Stimulated activated CD4-positive, alpha-beta T cell treated with anti-CD3 and anti-CD28 coated beads, Interleukin-15, amount 100 ng/mL, for 48 hours (primary cell): ENCODE measurements around the gene DHRS4L2.
"Not testable (repeated sequence)": the region's sequence is repeated elsewhere in the genome, so short reads cannot be mapped to it uniquely, and the experiment has no call there.

ENCODE experiments used
- DNase-seq, 2 donors: peaks; one replicate each; pipeline ENCODE4 v3.0.0-alpha.2; 2020; ENCODE audit warnings: low read depth in 2 of 2

Gene DHRS4L2

DNA sequence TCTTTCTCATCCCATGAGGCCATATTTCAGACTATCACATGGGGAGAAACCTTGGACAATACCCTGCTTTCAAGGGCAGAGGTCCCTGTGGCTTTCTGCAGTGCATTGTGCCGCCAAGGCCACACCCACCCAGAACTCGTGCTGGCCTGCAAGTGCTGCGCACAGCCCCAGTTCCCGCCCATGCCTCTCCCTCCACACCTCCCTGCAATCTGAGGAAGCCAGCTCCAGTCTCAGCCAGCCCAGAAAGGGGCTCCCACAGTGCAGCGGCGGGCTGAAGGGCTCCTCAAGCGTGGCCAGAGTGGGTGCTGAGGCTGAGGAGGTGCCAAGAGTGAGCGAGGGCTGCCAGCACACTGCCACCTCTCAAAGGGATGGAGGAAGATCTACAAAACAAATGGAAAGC is 15.6 kb upstream of the DHRS4L2 start:
- DNase-seq = not testable (repeated sequence)

DNA sequence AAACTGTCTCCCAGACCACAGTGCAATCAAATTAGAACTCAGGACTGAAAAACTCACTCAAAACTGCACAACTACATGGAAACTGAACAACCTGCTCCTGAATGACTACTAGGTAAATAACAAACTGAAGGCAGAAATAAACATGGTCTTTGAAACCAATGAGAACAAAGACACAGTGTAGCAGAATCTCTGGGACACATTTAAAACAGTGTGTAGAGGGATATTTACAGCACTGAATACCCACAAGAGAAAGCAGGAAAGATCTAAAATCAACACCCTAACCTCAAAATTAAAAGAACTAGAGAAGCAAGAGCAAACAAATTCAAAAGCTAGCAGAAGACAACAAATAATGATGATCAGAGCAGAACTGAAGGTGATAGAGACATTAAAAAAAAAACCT is 14.7 kb upstream of the DHRS4L2 start:
- DNase-seq = not testable (repeated sequence)

- not testable (repeated sequence) for DNase-seq
These were observed 11.5 kb upstream of the DHRS4L2 start for GRCh38 chr14:23977208-23977607.

DNA sequence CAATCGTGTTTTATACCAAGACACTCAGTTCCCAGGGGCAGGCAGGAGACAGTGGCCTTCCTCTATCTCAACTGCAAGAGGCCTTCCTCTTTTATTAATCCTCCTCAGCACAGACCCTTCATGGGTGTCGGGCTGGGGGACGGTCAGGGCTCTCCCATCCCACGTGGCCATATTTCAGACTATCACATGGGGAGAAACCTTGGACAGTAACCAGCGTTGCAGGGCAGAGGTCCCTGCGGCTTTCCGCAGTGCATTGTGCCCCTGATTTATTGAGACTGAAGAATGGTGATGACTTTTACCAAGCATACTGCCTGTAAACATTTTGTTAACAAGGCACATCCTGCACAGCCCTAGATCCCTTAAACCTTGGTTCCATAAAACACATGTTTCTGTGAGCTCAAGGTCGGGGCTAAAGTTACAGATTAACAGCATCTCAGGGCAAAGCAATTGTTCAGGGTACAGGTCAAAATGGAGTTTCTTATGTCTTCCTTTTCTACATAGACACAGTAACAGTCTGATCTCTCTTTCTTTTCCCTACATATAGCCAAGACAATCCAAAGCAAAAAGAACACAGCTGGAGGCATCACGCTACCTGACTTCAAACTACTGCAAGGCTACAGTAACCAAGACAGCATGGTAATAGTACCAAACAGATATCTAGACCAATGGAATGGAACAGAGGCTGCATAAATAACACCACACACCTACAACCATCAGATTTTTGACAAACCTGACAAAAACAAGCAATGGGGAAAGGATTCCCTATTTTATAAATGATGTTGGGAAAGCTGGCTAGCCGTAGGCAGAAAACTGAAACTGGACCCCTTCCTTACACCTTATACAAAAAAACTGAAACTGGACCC is 6.5 kb upstream of the DHRS4L2 start:
- DNase-seq = not testable (repeated sequence)

GRCh38 chr14:23984891-23985602 is 3.7 kb upstream of the DHRS4L2 start:
- no peak for DNase-seq

GRCh38 chr14:23988223-23988606 is 514 bp upstream of the DHRS4L2 start:
- DNase-seq = not testable (repeated sequence)

DNA sequence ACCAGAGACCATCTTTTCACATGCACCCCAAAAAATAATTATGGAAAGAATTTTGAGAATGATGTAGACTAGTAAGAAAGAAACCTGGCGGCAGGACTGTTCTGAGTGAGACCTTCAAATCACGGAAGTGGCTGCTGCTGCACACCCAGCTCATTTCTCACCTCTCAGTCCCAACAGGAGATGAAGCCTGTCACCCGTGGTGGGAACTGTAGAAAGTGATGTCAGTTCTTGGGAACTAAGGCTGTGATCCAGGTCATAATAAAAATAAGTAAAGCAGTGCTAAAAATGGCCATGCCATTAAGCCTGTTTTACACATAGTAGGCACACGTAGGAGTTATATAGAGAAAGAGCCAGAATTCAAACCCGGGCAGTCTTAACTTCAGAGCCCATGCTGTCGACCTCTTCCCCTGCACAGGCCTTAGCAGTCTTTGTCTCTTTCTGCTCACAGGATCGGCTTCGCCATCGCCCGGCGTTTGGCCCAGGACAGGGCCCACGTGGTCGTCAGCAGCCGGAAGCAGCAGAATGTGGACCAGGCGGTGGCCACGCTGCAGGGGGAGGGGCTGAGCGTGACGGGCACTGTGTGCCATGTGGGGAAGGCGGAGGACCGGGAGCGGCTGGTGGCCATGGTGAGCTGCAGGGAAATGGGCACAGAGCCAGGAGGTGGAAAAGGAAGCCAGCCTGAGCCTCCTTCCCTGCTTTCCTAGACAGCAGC is 1.2 kb downstream of the DHRS4L2 start:
- not testable (repeated sequence) for DNase-seq

GRCh38 chr14:23990961-23991360 is 2.2 kb downstream of the DHRS4L2 start:
- DNase-seq = not testable (repeated sequence)

- not testable (repeated sequence) for DNase-seq
These were observed 4.3 kb downstream of the DHRS4L2 start for GRCh38 chr14:23993042-23993441.

DNA sequence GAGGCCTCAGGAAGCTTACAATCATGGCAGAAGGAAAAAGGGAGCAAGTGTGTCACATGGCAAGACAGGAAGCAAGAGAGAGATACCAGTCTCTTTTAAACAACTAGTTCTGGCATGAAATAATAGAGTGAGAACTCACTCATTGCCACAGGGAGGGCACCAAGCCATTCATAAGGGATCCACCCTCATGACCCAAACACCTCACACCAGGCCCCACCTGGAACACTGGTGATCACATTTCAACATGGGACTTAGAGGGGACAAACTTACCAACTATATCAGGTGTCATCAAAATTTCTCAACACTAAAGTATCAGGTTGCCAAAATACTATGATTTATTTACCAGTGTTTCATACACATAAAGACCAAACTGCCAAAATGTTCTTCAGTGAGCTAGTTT is 7.3 kb downstream of the DHRS4L2 start:
- not testable (repeated sequence) for DNase-seq

GRCh38 chr14:23996825-23997224 is 8.1 kb downstream of the DHRS4L2 start:
- not testable (repeated sequence) for DNase-seq

GRCh38 chr14:23999640-24000039 is 10.9 kb downstream of the DHRS4L2 start:
- DNase-seq = not testable (repeated sequence)

DNA sequence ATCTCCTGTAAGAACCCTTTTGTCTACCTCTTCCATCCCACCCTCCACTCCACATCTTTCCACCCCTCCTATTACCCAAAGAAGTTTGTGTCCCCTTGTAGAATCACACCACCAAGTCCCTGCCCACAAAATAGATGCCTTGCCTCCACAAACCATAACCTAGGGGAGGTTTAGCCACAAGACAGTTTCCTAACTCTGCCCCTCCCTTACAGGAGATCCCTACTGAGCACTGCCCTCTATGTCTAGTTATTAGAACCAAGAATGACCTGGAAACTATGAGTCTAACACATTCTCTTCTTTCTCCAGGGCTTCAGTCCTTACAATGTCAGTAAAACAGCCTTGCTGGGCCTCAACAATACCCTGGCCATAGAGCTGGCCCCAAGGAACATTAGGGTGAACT is 12.3 kb downstream of the DHRS4L2 start:
- DNase-seq = not testable (repeated sequence)

DNA sequence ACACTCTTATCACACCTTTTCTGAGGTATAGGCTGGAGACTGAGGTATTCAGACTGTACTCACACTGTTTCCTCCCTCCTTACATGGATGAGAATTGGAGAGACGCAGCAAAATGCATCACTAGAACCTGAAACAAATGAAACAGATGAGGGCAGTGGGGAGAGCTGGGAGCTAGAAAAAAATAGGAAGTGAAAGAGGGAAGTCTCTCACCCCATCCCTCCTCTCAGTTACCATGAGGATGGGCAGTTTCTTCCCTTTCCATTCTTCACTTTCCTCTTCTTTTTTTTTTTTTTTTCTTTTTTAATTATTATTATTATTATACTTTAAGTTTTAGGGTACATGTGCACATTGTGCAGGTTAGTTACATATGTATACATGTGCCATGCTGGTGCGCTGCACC is 12.9 kb downstream of the DHRS4L2 start:
- DNase-seq = not testable (repeated sequence)

- not testable (repeated sequence) for DNase-seq
These were observed 17.7 kb downstream of the DHRS4L2 start for GRCh38 chr14:24006471-24006816.

DNA sequence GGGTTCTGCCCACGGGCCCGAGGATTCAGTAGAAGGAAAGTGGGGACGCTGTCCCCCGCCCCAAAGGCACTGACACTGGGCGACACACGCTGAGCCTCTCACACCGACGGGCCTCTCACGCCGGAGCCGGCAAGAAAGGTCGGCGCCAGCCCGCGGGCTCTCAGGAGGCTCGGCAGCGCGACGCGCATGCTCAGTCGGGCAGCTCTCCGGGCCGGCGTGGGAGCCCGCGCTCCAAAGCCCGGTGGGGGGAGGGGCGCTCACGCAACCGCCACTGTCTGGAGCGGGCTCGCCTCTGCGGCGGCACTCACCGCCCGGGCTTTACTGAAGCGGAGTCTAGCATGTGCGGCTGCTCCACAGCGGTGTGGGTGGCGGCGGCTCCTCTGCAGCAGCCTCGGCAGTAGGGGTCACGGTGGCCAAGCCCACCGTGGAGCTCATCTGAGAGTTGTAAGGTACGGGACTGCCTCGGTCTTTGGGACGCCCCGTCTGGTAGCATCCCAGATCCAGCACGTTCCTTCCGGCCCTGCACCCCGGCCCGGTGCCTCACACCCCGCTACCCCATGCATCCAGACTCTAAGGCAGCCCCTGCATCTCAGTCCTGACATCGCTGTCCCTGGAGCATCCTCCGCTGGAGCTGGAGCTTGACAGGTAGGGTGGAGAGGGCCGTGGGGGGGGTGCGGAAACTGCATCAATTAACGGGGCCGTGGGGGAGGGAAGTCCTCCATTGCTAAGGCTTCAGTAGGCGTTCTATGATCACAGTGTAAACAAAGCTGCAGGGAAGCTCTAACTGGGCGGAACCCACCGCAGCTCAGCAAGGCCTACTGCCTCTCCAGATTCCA is 18.3 kb downstream of the DHRS4L2 start:
- peak; percentile 48 to 56 for DNase-seq

GRCh38 chr14:24011051-24011450 is 22.3 kb downstream of the DHRS4L2 start:
- no peak for DNase-seq

DNA sequence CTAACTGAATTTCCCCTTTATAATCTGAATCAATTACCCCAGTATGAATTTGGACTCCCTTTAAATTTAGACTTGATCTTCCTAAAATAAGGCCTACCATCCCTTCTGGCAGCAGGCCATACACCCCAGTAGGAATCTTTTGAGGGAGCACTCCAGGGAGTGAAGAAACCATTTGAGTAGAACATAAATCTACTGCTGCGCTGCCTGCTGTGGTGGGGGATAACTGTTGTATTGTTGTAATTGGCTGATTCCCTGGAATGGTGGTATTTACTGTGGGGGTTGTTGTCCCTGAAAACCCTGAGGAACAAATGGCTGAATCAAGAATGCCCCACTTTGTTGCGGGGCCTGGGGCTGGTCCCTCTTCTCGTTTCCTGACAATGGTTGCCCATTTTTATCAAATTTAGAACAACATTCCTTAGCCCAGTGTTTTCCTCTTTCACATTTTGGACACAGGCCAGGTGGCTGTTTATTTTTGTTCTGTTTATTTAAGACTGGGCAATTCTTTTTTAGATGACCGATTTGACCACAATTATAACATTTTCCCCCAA is 24.1 kb downstream of the DHRS4L2 start:
- DNase-seq = not testable (repeated sequence)

GRCh38 chr14:24013654-24014514 is 25.2 kb downstream of the DHRS4L2 start:
- DNase-seq = peak; percentile 23 to 35

GRCh38 chr14:24015745-24016144 is 27.0 kb downstream of the DHRS4L2 start:
- DNase-seq = not testable (repeated sequence)
